GM21528 (cell line): ENCODE measurements around the gene ELOVL1.
"Not testable (repeated sequence)": the region's sequence is repeated elsewhere in the genome, so short reads cannot be mapped to it uniquely, and the experiment has no call there.

Source experiments
- ATAC-seq: cut with Tn5 transposase; IDR thresholded peaks from one replicate; pipeline ENCODE4 v1.9.1; 2021; ENCODE audit warnings: mild to moderate bottlenecking, moderate library complexity; ENCODE audit not compliant: unreplicated experiment, low FRiP score

Gene ELOVL1

DNA sequence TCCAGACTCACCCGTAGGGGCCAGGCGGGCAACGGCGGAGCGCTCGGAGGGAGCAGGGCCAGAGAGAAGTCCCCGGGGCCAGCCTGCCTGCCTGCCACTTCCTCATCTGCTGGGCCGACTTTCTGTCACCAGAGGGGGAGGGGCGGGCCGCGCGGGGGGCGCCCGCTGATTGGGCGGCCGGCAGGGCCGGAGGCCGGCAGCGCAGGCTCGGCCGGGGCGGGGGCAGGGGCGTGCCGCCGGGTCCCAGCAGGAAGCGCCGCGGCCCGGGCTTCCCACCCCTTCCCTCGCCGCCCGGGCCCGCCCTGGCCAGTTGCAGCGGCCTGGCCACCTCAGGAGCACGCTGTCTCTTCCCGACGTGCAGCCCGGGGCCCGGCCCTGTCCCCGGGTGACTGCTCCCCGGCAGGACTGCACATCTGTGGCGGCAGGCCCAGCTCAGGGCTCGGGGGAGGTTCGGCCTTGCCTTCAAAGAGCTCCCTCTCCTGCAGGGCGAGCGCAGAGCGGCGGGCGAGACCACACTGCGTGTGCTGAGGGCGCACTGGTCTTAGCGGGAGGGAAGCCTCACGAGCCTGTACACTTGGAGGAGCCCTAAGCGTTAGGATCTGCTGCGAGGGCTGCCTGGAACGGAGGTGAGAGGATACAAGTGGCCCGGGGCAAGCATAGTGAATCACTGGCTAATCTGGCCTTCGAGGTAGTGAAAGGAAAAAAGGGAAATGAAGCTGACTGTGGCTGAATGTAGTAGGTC lies at the start of gene ELOVL1:
Gene ELOVL1 (minus strand): TSS at position 108 of the 742 bp plus-strand sequence. CDS start 2,402 bp downstream, outside the sequence.
- peak; percentile 71 for ATAC-seq

DNA sequence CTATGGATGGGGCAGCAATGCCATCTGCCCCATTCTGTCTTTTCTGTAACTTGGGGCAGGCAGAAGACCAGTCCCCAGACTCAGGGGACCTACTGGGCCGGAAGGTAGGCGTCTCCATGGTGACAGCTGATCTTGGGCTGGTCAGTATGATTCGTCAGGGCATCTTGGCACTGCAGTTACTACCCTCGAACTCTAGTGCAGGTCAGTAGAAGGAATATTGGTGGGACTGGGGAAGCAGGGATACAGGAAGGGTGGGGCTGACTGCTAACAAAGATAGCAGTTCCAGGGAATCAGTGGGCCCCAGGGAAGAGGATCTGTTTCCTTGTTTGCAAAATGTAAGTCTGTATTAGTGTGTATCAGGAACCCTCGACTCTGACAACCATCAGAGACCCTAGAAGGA lies 48.1 kb upstream of the ELOVL1 start:
- ATAC-seq, result no peak

DNA sequence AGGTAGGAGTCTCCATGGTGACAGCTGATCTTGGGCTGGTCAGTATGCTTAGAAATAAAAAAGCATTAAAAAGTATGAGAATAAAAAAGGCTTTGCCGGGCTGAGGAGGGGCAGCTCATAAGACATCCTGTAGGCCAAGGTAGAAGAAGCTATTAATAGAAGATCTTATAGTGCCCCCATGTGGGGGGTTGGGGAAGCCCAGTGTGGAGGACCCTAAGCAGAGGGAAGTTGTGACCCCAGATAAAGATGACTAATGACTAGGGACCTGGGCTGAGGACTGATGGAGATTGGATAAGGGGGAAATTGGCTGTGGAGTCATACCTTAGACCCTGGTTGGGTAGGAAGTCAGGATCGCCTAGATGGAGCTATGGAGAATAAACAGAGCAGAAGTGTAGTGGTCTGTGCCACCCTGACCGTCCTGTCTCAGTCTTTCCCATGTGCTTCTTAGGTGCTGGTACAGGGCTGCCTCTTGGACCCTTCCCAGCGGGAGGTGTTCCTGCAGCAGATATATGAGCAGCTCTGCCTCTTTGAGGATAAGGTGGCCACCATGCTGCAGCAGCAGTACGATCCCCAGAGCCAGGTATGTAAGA lies 46.9 kb upstream of the ELOVL1 start:
- ATAC-seq, result no peak

DNA sequence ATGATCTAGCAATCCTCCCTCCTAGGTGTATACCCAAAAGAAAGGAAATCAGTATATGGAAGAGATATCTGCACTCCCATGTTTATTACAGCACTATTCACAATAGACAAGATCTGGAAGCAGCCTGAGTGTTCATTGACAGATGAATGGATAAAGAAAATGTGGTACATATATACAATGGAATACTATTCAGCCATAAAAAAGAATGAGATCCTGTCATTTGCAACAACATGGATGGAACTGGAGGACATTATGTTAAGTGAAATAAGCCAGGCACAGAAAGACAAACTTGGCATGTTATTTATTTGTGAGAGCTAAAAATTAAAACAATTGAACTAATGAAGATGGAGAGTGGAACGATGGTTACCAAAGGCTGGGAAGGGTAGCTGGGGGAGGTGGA lies 45.6 kb upstream of the ELOVL1 start:
- ATAC-seq, result not testable (repeated sequence)

DNA sequence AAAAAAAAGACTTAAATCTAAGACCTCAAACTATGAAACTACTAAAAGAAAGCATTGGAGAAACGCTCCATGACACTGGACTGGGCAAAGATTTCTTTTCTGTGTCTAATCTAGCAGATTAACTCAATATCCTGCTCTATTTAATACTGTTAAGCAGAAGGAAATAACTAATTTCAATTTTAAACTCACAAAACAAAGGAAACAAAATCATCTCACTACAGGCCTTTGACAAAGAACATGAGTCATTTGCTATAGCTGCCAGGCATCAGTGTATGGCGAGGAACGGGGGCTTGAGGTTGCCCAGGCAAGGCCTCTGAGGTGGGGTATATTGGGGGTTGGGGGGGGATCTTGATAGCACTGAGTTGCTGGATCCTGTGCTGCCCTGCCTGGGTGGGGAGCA lies 42.8 kb upstream of the ELOVL1 start:
- no peak for ATAC-seq

DNA sequence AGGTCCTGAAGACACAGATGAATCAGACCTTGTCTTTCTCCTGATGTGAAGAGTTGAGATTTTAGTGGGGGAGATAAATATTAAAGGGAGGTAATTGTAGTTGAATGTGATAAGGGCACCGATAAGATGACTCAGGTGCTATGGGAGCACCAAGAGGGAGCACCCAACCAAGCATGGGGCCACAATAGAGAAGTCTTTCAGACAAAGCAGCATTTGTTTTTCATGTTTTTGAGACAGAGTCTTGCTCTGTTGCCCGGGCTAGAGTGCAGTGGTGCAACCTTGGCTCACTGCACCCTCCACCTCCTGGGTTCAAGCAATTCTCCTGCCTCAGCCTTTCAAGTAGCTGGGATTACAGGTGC lies 38.0 kb upstream of the ELOVL1 start:
- ATAC-seq, result no peak

DNA sequence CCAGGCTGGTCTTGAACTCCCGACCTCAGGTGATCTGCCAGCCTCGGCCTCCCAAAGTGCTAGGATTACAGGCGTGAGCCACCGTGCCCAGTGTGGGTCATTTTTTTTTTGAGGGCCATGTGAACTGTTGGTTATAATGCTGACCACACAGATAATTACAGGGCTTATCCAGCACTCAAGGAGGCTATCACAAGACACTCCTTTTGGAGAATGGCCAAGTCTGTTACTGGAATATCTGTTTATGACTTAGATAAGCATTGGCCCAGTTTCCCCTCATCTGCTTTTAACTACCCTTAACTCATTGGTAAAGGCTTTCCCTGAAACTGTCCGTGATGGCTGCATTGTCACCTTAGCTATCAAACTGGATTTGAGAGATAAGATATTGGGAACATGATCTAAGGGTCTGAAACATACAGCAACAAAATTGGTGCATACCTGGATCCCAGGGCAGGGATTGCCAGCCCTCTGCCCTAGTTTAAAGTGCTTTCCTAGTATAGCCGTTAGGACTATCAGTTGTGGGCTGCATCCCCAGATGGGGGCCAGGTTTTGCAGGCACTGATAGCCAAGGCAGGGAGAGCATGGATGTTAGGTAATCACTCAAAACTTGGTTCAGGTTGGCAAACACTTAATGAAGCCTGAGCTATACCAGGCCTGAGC lies 37.5 kb upstream of the ELOVL1 start:
- no peak for ATAC-seq

DNA sequence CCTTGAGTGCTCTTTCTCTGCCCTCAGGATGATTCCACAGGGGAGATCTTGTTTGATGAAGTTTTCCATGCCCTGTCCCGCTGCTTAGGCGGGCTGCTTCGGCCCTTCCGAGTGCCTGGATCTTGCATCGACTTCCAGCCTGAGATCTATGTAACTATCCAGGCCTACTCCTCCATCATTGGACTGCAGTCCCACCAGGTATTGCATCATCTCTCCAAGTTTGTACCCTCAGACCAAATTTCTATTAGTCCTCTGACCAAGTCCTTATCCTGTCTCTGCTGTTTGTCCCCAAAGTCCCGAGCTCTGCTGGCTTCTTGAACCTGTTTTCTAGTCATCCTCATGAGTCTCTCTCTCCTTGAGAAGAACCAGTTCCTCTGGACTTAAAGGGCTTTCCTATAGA lies 36.5 kb upstream of the ELOVL1 start:
- ATAC-seq, result no peak

DNA sequence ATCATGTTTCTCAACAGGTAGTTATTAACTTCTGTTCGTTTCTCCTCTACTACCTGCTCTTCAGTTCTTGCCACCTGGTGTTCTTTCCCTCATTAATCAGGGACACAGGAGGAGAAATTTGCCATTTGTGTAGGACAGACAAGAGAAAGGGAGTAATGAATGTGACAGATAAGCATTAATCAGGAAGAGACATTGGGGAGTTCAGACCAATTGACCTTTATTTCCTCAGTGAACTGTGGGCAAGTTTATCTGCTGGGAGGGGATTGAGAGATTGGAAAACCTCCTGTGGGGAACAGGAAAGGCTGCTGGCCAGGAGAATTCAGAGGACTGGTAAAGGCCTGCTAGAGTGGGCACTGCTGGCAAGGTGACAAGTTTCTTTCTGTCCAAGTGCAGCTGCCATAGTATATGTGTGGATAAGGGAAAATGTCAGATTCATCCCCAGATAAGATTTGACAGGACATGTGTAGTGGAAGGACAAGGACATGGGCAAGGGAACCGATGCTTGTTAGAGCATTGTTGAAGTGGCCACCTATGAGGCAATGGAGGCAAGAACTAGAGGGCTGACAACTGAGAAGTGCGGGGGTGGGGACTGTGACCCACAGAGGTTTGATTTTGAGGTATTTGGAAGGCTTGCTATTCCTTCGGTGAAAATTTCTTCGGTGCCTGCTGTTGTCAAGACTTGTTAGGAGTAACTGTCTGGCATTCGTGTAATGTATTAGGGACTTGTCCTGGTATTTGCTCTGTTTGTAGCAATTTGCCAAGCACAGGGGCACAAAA lies 34.5 kb upstream of the ELOVL1 start:
- ATAC-seq, result no peak

DNA sequence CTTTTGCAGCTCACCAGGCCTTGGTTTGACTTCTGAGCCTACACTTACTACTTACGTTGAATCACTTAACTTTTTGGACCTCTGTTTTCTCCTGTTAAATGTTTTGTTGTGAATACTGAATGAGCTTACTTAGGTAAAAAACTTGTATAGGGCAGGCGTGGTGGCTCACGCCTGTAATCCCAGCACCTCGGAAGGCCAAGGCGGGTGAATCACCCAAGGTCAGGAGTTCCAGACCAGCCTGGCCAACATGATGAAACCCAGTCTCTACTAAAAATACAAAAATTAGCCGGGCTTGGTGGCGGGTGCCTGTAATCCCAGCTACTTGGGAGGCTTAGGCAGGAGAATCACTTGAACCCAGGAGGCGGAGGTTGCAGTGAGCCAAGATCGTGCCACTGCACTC lies 32.6 kb upstream of the ELOVL1 start:
- ATAC-seq, result not testable (repeated sequence)

DNA sequence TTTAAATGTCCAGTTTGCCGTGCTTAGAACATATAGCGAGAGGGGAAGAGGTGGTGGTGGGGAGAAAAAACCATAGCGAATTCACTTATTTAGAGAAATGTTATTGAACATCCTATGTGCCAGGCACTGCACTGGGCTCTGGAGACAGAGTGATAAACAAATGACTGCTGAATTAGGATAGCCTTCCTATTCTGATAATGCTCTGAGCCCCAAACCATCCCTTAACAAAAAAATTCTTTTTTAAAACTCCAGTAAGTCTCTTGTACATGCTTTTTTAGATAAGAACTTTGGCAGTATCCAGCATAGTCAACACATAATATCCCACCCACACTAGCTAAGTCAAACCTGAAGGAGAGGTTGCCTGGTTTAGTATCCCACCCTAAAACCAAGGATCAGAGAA lies 30.4 kb upstream of the ELOVL1 start:
- no peak for ATAC-seq

DNA sequence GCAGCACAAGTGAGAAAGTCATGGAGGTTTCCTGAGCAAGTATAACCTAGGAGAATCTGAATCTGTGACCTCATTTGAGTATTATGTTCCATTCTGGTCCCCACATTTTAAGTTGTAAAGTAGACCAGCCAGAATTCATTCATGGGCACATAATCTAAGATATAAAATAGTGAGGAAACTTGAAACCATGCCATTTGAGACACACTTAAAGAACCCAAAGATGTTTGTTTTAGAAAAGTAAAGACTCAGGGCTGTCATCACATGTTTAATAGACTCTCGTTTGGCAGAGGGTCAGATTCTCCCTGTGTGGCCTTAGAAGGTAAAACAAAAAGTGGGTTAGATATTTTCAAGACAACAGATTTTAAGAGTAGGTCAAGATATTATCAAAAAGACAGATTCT lies 28.2 kb upstream of the ELOVL1 start:
- ATAC-seq, result no peak

DNA sequence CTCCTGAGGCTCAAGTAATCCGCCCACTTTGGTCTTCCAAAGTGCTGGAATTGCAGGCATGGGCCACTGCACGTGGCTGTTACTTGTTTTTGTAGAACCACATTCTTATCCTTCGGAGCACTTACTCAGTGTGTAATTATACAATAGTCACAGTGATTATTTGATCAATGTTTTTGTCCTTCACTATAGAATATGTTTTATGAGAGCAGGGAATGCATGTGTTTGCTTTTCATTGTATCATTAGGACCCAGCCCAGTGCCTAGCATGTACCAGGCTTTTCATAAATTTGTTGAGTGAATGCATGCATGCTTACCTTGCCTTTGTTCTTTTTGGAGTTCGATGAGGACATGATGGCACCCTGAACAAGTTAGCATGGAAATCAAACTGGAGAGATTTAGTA lies 27.7 kb upstream of the ELOVL1 start:
- no peak for ATAC-seq

DNA sequence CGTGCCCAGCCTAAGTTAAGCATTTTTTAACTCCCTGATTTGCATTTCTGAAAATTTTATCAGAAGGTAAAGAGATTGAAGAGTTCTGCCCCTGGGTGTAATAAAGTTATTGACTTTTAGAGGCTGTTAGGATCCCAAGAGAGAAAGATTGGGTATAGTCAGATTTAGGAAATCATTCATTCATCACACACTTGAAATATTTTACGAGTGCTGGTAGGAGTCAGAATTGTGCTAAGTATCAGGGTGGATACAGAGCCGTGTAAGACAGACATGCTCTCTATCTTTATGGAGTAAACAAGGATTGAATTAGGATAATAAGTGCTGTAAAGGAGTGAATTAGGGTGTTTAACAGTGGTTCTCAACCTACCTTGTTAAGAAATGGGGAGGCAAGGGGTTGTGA lies 24.9 kb upstream of the ELOVL1 start:
- ATAC-seq, result no peak

DNA sequence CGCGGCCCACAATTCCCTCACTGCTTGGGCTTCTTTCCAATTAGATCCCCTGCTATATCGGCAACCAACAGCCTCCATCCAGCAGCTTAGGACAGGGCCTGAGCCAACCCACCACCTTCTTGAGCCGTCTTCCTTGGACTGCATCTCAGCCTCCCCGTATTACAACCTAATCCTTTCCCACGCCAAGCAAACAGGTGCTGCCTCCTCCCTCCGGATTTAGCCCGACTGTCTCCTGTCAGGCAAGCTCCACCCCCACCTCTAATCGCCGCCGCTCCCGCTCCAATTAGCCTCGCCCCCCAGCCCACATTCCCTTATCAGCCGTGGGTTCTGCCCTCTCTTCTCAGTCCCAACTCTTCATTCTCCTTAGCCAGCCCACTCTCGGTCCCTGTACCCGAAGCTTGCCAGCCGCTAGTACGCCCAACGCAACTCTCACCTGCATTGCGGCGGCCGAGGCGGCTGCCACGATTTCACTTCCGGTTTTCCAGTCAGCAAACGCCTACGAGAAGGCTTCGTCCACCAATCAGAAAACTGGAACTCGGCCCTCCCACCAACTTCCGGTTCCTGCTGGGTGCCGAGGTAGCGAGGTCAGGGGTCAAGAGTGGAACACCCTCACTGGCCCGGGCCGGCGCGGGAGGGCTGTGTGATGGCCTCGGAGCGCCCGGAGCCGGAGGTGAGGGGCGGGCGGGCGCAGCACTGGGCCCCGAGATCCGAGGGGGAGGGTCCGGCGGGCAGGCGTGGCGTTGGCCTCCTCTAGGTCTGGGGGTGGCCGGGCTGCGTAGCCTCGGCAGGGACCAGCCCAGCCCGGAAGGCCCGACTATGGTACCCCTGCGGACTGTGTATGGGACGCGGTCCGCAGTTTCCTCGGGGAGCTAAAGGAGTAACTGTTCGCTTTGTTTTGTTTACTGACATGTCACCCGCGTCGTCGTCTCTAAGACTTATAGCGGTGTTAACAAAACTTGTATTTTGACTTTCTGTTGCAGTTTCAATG lies 21.8 kb upstream of the ELOVL1 start, which contains the start of the genes MED8 and SZT2:
Gene MED8 (minus strand): TSS at position 475 of the 988 bp plus-strand sequence. CDS start 36 bp downstream, at position 439.
Gene SZT2 (plus strand): TSS at position 574 of the 988 bp plus-strand sequence. CDS start 70 bp downstream, at position 644.
- ATAC-seq, result peak; percentile 83

DNA sequence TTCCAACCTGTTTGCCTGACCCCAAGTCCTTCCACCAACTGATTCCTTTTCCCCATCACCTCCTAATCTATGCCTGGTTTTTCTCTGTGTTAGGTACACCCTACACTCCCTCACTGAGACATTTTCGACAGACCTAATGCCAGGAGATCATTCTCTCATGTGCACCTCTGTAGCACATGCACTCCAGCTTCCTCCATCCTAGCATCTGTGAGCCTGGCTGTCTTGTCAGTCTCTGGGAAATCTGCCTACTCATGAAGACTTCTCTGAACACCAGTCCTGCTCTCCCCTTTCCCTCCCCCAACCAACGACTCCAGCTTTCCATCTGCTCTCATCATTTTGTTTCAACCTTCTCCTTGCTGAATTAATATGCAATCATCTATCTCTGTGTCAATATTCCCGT lies 20.8 kb upstream of the ELOVL1 start:
- no peak for ATAC-seq

DNA sequence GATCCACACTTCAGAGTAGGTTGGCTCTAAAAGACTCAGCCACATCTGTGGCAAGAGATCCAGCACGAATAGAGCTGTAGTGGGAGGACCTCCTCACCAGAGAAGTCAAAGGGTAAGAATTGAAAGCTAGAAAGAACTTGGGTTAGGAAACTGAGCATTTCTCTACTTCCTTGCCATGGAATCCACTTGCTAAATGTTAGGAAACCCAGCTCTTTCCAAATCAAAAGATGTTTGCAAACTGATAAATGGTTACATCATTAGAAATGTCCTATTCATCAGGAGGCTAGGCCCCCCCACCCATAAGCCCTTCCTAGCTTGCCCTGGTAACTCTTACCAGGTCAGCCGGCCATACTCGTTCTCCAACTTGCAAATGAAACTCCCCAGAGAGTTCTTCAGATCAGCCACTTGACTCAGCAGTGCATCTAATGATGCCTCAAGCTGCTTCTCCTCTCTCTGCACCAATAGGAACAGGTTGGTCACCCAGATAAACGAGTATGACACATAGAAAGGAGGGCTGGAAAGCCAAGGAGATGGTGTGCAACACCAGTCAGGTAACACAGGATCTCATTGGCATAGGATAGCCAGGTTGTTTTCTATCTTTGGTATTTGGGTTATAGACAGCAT lies 20.3 kb upstream of the ELOVL1 start:
- ATAC-seq, result no peak

DNA sequence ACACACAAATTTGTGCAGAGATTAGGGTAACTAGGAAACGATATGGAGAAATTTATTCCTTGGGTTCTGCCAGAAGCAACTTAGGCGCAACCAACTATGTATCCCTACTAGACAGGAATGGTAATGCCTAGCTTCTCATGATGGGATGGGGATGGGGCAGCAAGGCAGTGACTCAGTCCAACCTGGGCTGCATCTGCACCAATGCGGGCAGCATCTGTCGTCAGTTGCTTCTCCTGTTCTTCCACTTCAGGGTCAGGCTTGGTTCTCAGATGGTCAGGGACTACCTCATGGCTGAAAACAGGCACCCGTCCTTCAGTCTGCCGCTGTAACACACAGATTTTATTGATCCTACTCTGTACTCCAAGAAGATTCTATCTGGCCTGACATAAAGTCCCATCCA lies 18.9 kb upstream of the ELOVL1 start:
- no peak for ATAC-seq

DNA sequence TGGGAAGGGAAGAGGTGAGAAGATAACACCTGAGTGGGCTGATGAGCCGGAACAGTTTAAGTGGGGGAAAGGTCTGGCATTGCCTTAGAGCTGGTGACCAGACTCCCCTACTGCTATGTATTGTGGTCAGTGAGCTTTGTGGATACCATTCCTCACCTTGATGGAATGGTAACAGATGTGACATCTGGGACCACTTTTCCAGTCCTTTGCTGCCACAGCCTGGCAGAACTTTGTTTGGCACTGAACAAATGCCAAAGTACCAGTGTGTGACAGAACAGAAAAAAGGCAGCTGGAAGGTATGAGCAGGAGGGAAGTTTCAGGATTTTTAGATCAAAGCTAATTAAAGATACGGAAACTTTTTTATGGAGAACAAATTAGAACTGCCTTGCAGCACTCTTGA lies 15.6 kb upstream of the ELOVL1 start:
- ATAC-seq, result no peak
